ENCODE data around the gene OR4K1.
"Not testable (repeated sequence)": the region's sequence is repeated elsewhere in the genome, so short reads cannot be mapped to it uniquely, and the experiment has no call there.

The OR4K1 gene

GRCh38 chr14:19941668-19942067 is 11.0 kb downstream of the OR4K1 start:
- Histone ChIP-seq H3K4me1 (ENCODE audit: control insufficient read depth in 2 of 2, insufficient read depth in 2 of 2, low read length in 2 of 2) (no peaks in the 10 kb centered on the region), H3K4me3 (ENCODE audit: low read length in 2 of 2) (no peak overlapping the region), H3K9me3 (ENCODE audit: control insufficient read depth in 2 of 2, low read length in 2 of 2) (peaks cover 0 to 2% of the 10 kb centered on the region in 2 donors), H3K27ac (ENCODE audit: low read depth in 2 of 2, low read length in 2 of 2) (no peak overlapping the region), H3K27me3 (ENCODE audit: control insufficient read depth in 2 of 2, insufficient read depth in 2 of 2, low read length in 2 of 2) (no peaks in the 10 kb centered on the region), H3K36me3 (ENCODE audit: control insufficient read depth in 2 of 2, insufficient read depth in 2 of 2, low read length in 2 of 2) (no peaks in the 10 kb centered on the region), H3K9ac (ENCODE audit: low read depth in 1 of 2, low read length in 2 of 2) (no peak overlapping the region)

GRCh38 chr14:19947413-19948090 is 16.8 kb downstream of the OR4K1 start:
- Histone ChIP-seq H3K4me1 (ENCODE audit: control insufficient read depth in 2 of 2, insufficient read depth in 2 of 2, low read length in 2 of 2) (no peaks in the 10 kb centered on the region), H3K27me3 (ENCODE audit: control insufficient read depth in 2 of 2, insufficient read depth in 2 of 2, low read length in 2 of 2) (no peaks in the 10 kb centered on the region), H3K9me3 (ENCODE audit: control insufficient read depth in 2 of 2, low read length in 2 of 2) (no peaks in the 10 kb centered on the region), H3K36me3 (ENCODE audit: control insufficient read depth in 2 of 2, insufficient read depth in 2 of 2, low read length in 2 of 2) (no peaks in the 10 kb centered on the region), H3K9ac (ENCODE audit: low read depth in 1 of 2, low read length in 2 of 2) (no peak overlapping the region), H3K27ac (ENCODE audit: low read depth in 2 of 2, low read length in 2 of 2) (no peak overlapping the region), H3K4me3 (ENCODE audit: low read length in 2 of 2) (no peak overlapping the region)

- no peak overlapping the region for H3K9ac ChIP-seq (ENCODE audit: low read depth in 1 of 2, low read length in 2 of 2)
- H3K27me3 ChIP-seq (ENCODE audit: control insufficient read depth in 2 of 2, insufficient read depth in 2 of 2, low read length in 2 of 2) = no peaks in the 10 kb centered on the region
- no peak overlapping the region for H3K27ac ChIP-seq (ENCODE audit: low read depth in 2 of 2, low read length in 2 of 2)
- no peak overlapping the region for H3K4me3 ChIP-seq (ENCODE audit: low read length in 2 of 2)
- H3K4me1 ChIP-seq (ENCODE audit: control insufficient read depth in 2 of 2, insufficient read depth in 2 of 2, low read length in 2 of 2) = no peaks in the 10 kb centered on the region
- H3K9me3 ChIP-seq (ENCODE audit: control insufficient read depth in 2 of 2, low read length in 2 of 2) = peaks cover 0 to 4% of the 10 kb centered on the region in 2 donors
- H3K36me3 ChIP-seq (ENCODE audit: control insufficient read depth in 2 of 2, insufficient read depth in 2 of 2, low read length in 2 of 2) = no peaks in the 10 kb centered on the region
These were observed 18.5 kb downstream of the OR4K1 start for GRCh38 chr14:19949218-19949617.

GRCh38 chr14:19969735-19970134 is 39.0 kb downstream of the OR4K1 start:
- H3K9ac ChIP-seq (ENCODE audit: low read depth in 1 of 2, low read length in 2 of 2); H3K36me3 ChIP-seq (ENCODE audit: control insufficient read depth in 2 of 2, insufficient read depth in 2 of 2, low read length in 2 of 2); H3K27me3 ChIP-seq (ENCODE audit: control insufficient read depth in 2 of 2, insufficient read depth in 2 of 2, low read length in 2 of 2); H3K27ac ChIP-seq (ENCODE audit: low read depth in 2 of 2, low read length in 2 of 2); H3K4me1 ChIP-seq (ENCODE audit: control insufficient read depth in 2 of 2, insufficient read depth in 2 of 2, low read length in 2 of 2); H3K9me3 ChIP-seq (ENCODE audit: control insufficient read depth in 2 of 2, low read length in 2 of 2); H3K4me3 ChIP-seq (ENCODE audit: low read length in 2 of 2): not testable (repeated sequence)

GRCh38 chr14:19974844-19975243 is 44.1 kb downstream of the OR4K1 start:
- Histone ChIP-seq H3K36me3 (ENCODE audit: control insufficient read depth in 2 of 2, insufficient read depth in 2 of 2, low read length in 2 of 2) (no peaks in the 10 kb centered on the region), H3K9me3 (ENCODE audit: control insufficient read depth in 2 of 2, low read length in 2 of 2) (no peaks in the 10 kb centered on the region), H3K4me3 (ENCODE audit: low read length in 2 of 2) (no peak overlapping the region), H3K9ac (ENCODE audit: low read depth in 1 of 2, low read length in 2 of 2) (no peak overlapping the region), H3K27me3 (ENCODE audit: control insufficient read depth in 2 of 2, insufficient read depth in 2 of 2, low read length in 2 of 2) (no peaks in the 10 kb centered on the region), H3K27ac (ENCODE audit: low read depth in 2 of 2, low read length in 2 of 2) (no peak overlapping the region), H3K4me1 (ENCODE audit: control insufficient read depth in 2 of 2, insufficient read depth in 2 of 2, low read length in 2 of 2) (no peaks in the 10 kb centered on the region)

GRCh38 chr14:19975291-19975690 is 44.6 kb downstream of the OR4K1 start, which contains the start of gene OR4K15:
Gene OR4K15, plus strand, starts transcription at chr14:19975591. Its CDS starts 0 bp downstream, at chr14:19975591.
- no peaks in the 10 kb centered on the region for H3K36me3 ChIP-seq (ENCODE audit: control insufficient read depth in 2 of 2, insufficient read depth in 2 of 2, low read length in 2 of 2)
- no peaks in the 10 kb centered on the region for H3K4me1 ChIP-seq (ENCODE audit: control insufficient read depth in 2 of 2, insufficient read depth in 2 of 2, low read length in 2 of 2)
- H3K27ac ChIP-seq (ENCODE audit: low read depth in 2 of 2, low read length in 2 of 2) = no peak within 1 kb of the TSS
- H3K9me3 ChIP-seq (ENCODE audit: control insufficient read depth in 2 of 2, low read length in 2 of 2) = no peaks in the 10 kb centered on the region
- H3K4me3 ChIP-seq (ENCODE audit: low read length in 2 of 2) = no peak within 1 kb of the TSS
- no peak within 1 kb of the TSS for H3K9ac ChIP-seq (ENCODE audit: low read depth in 1 of 2, low read length in 2 of 2)
- H3K27me3 ChIP-seq (ENCODE audit: control insufficient read depth in 2 of 2, insufficient read depth in 2 of 2, low read length in 2 of 2) = no peaks in the 10 kb centered on the region

All from mucosa of rectum (tissue), 2 donors.